Stimulated activated CD4-positive, alpha-beta T cell treated with anti-CD3 and anti-CD28 coated beads, Interleukin-15, amount 100 ng/mL, for 1 hour (primary cell): Measurements from ENCODE around the gene SCD5.
"Not testable (repeated sequence)": the region's sequence is repeated elsewhere in the genome, so short reads cannot be mapped to it uniquely, and the experiment has no call there.

Experiments
- DNase-seq, 2 donors: peaks; one replicate each; pipeline ENCODE4 v3.0.0-alpha.2; 2020; ENCODE audit warnings: low read depth in 1 of 2, low spot score in 1 of 2

The SCD5 gene

DNA sequence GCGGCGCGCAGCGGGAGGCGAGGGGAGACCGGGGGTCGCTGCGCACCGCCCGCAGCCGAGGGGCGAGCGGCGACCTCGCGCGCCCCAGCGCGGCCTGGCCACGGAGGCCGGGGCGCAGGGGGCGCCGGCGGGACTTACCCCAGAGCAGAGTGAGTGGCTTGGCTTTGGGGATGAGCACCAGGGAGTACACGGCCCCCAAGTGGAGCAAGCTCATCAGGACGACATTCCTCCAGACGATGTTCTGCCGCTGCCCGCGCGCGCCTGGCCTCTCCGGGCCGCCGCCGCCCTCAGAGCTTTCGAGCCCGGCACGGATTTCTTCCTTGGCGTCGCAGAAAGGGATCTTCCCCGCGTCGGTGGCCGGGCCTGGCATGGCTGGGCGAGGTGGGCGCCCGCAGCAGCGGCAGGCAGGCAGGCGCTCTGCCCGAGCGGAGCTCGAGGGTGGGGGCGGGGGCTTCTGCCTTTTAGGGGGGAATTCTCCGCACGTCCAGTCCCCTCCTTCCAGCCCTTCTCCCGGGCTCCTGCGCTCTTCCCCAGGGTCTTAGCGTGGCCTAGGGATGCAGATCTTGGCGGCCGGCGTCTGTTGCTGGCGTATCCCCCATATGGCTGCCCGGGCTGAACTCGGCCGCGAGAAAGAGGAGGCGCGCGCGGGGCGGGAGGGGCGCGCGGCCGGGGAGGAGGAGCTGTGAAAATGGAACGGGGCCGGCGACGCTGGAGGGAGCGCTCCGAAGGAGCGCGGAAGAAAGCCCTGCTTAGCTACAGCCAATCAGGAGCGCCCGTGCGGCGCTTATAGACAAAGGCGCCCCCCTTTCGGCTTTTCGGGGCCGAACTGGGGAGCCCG lies at the start of gene SCD5:
SCD5 (minus strand) TSS at position 629 of the 838 bp plus-strand sequence; CDS start at position 370, 259 bp downstream.
- DNase-seq, result peak in 1 of 2 donors; percentile 22

DNA sequence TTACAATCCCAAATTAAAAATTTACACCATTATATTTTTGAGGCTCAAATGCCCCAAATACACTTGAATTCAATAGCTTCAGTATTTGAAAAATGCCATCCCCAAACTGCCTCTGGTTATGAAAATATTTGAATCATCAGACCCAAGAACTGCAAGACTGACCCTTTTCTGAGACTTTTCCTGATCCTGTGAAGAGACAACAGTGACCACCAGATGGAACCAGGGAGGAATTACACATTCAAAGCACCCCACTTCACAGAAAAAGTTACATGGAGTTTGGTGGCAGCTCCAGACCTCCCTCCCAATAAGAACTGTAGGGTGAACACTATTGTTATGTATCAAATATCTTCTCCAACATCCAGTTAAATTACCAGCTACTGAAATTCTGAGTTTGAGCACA lies 44.0 kb upstream of the SCD5 start:
- DNase-seq, result no peak

DNA sequence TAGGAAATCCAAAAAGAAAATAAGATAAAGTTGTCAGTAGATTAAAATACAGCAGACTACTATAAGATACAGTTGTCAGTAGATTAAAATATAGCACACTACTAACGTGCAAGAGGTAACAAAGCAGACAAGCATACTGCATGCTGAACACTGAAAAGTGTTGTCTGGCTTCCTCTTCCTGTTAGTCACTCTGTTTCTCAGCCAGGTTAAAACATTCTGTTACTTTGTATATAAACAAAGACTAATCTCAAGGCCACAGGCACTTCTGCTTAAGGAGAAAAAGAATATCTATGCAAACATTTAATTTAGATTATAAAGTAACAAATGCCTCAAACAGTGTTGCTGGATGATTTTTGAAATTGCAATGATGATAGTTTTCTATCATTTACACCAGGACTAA lies 41.0 kb upstream of the SCD5 start:
- no peak for DNase-seq

DNA sequence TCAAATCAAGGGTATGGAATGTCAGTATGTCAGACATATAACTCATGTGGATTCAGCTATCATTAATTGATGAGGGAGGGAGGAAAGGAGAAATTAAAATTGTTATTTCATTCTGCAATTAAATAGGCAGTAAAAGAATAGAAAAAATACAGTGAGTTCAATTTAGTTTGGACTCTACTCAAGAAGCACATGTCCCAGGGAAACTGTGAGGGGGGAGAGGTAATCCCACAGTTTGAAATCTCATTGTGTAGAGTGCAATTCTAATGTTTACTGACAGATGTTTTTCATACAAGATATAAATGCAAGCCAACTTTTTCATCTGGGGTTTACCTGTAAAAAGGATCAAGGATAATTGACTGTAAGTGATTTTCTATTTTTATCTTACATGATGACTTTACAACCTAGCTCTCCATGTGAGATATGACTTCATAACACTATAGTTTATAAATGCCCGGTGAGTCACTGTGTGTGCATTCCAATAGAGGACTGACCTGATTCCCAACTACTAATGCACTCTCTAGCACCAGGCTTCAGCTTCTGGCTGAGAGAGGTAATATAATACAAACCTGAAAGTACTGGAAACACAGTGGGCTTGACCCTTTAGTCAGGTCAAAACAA lies 35.2 kb upstream of the SCD5 start:
- no peak for DNase-seq

DNA sequence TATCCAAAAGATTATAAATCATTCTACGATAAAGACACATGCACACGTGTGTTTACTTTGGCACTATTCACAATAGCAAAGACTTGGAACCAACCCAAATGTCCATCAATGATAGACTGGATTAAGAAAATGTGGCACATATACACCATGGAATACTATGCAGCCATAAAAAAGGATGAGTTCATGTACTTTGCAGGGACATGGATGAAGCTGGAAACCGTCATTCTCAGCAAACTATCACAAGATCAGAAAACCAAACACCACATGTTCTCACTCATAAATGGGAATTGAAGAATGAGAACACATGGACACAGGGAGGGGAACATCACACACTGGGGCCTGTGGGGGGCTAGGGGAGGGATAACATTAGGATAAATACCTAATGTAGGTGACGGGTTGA lies 34.5 kb upstream of the SCD5 start:
- not testable (repeated sequence) for DNase-seq

DNA sequence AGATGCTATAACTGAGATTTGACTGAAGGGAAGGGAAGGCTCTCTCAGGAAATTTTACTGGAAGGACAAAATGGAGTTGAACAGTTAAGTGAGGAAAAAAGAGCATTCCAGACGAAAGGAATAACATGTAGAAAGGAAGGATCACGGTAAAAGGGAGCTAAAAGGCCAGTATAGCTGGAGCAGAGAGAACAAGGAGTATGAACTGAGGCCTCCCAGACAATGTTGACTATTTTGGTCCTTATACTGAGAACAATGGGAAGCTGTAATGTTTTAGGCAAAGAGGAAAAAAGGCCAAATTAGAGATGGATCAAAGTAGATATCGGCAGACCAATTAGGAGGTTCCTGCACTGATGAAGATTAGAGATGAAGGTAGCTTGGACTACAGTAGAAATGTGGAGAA lies 26.8 kb upstream of the SCD5 start:
- no peak for DNase-seq

DNA sequence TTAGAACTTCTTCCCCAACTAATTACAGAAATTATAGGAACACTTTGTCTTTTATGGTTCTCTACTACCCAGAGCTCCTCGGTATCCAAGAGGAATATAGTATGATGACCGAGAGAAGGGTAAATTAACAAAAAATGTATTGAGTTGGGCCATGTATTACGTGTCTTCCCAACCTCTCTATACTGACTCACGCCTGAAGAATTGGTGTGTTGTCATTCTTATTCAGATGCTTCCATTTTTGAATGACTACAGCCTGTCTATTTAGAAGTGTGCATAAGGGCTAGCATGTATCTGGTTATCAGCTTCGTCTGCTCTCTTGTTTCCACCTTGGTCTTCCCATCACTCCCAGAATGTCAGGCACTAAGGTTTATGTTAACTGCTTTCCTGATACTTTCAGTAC lies 24.5 kb upstream of the SCD5 start:
- DNase-seq, result no peak

DNA sequence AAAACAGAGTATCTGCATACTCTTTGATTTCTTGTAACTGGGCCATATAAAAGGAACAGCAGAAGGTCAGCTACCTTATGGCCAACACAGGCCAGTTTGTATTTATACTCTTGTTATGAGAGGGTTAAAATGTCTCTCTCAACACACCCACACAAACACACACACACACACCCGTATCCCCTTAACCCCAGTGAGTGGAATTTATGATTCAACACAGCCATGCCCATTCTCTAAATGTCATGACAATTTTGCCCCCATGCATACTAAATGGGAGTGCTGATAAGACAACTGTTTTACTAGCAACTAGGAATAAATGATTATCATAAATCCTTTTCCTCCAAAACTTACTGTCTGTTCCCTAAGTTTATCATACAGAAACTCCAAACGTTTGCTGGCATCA lies 22.1 kb upstream of the SCD5 start:
- DNase-seq, result no peak

DNA sequence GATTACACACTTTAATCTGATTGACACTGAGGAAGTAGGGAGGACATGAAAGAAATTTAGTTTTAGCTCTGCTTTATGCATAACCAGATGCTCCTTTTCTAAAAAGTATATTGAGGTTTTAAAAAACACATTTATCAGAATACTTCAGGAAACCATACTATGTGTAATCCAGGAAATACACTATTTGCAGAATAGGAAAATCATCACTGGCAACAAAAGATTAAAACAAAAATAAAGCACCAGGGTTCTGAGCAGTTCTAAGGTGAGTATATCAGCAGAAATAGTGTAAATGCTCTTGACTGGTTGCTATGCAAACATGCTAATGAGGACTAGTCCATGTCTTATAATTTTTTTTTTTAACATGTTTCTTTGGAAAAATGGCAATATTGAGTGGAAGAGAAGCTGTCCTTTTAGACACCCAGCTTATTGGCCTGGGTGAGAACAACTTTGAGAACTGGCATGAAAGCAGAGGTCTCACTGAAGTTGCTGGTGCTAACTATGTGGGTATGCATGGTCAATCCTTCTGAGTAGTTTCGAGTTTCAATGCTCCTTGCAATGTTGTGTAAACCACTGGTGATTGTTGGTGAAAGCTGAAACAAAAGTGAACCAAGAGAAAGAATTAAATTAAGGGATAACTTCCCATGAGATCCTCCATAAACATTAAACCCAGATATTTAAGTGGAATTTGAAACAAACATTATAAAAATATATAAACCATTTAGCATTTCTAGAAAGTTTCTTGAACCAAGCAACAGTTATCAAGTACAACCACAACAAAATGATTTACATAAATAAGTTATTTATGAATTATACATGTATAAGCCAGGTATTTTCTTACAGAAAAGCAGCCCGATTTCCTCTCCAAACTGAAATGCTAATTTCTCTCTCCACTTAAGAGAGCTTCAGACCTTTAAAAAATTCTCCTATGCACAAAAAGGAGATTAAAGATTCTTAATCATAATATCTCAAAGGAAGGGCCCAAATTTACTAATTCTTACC lies 20.4 kb upstream of the SCD5 start:
- DNase-seq, result no peak

DNA sequence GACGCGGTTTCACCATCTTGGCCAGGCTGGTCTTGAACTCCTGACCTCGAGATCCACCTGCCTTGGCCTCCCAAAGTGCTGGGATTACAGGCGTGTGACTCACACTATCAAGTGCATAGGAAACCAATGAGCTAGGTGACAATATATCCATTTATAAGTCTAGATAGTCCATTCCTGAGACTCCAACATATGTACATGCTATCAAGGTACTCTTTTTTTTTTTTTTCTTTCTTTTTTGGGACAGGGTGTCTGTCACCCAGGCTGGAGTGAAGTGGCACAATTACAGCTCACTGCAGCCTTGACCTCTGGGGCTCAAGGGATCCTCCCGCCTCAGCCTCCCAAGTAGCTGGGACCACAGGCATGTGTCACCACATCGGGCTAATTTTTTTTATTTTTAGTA lies 18.3 kb upstream of the SCD5 start:
- not testable (repeated sequence) for DNase-seq

DNA sequence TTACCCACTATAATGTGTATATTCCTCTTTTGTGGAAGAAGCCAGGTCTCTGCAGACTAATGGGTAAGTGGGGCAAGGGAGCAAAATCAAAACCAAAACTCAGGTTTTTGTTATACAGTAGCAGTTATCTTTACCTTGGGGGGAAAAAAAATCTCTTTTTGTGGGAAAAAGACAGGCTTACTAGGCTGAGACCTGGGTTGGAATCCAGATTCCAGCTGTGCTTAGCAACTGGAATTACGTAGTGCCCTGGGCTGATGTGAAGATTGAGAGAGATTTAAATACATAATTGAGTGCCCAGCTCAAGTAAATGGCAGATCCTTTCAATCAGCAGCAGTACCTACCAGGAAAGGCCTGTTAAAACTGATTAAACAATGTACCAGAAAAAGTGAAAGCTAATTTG lies 15.4 kb upstream of the SCD5 start:
- DNase-seq, result no peak

DNA sequence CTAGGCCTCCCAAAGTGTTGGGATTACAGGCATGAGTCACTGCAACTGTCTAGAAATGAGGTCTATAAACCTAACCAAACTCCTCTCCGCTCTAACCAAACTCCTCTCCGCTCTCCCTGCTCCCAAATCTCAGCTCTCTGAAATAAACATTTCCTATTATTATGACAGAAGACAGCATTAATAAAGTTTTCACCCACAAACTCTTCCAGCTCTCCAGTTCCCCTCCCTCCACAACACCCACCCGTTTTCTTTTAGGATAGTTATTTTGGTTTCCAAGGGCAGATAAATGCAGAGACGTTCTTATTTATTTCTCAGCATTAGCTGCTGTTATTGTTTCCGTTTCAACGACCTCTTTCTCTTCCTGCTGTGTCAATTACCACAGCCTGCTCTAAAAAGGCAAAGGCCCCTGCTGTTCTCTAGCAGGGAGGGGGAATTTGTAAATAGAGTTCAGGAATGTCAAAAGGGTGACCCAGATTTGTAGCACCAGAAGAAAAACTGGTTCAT lies 13.3 kb upstream of the SCD5 start:
- no peak for DNase-seq

DNA sequence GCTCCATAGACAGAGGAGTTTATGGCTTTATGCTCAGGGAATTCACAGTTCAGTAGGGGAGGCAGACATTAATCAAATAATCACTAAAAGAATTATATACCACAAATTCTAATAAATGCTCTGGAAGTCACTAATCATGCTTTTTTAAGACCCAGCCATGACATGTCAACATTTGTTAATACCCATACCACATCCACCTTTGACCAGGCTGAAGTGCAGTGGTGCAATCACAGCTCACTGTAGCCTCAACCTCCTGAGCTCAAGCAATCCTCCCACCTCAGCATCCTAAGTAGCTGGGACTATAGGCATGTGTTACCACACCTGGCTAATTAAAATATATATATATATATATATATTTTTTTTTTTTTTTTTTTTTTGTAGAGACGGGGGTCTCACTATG lies 12.8 kb upstream of the SCD5 start:
- DNase-seq, result no peak

DNA sequence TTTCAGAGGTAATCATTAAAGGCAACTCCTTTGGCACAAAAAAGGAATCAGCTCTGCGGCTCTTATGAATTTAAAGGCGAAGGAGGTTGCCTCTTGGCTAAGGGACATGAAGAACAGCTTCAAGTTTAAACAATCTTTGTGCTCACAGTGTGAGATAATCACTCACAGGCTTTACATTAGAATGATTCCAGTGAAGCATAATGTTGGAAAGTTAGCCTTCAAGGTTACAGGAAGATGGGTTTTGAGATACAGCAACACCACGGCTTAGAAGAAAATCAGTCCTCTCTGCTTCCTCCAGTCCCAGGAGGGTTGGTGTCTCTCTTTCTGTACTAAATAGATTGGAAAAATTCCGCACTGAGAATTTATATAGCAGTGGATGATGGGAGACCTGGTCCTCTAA lies 11.6 kb upstream of the SCD5 start:
- DNase-seq, result no peak

DNA sequence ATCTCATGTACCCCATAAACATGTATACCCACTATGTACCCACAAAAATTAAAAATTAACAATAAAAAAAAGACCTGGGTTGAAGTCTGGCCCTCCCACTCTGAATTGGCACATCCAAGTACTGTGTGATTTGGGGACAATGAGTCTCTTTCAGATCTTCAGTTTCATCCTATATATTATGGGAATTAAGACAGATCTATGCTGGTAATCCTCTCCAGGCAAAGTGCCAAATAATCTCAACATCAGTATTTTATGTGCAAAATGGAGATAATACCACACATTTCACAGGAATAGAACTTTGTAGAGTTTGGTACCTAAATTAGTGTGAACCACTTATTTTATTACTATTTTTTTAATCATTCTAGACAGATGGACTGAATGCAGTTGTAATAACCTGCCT lies 11.0 kb upstream of the SCD5 start:
- DNase-seq, result no peak

DNA sequence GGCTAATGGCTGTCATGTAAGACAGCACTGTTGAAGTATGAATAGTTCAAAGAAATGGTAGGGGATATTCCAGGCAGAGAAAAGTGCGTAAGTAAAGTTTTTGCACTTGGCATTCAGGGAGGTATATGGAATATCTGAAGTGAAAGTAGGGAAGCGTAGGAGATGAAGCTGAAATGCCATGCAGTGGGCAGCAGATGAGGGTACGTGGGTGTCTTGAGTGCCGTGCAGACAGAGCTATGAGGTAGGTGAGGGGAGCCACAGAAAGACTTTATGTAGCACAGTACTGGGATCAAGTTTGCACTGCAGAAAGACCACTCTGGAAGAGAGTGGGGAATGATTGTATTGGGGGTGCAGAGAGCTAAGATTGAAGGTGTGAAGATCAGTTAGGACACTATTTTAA lies 5.2 kb upstream of the SCD5 start:
- no peak for DNase-seq

DNA sequence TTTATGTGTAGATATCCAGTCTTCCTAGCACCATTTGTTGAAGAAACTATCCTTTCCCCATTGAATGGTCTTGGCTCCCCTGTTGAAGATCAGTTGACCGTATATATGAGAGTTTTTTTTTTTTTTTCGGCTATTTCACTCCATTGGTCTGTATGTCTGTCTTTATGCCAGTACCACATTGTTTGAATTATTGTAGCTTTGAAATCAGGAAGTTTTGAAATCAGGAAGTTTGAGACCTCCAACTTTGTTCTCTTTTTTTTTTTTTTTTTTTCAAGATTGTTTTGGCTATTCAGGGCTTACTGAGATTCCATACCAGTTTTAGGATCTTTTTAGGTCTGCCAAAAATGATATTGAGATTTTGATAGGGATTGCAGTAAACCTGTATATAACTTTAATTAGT lies 4.3 kb upstream of the SCD5 start:
- DNase-seq, result no peak

DNA sequence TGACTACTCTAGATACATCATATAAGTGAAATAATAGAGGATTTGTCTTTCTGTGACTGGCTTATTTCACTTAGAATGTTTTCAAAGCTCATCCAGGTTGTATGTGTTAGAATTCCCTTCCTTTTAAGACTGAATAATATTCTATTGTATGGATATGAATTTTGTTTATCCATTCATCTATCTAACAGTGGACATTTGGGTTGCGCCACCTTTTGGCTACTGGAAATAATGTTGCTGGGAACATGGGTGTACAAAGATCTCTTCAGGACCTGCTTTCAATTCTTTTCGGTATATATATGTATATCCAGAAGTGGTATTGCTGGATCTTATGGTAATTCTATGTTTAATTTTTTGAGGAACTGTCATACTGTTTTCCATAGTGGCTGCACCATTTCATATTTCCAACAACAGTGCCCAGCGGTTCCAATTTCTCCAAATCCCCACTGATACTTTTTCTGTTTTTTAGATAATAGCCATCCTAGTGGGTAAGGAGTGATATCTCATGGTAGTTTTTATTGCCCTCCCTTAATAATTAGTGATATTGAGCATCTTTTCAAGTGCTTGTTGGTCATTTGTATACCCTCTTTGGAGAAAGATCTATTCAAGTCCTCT lies 3.4 kb upstream of the SCD5 start:
- no peak for DNase-seq

DNA sequence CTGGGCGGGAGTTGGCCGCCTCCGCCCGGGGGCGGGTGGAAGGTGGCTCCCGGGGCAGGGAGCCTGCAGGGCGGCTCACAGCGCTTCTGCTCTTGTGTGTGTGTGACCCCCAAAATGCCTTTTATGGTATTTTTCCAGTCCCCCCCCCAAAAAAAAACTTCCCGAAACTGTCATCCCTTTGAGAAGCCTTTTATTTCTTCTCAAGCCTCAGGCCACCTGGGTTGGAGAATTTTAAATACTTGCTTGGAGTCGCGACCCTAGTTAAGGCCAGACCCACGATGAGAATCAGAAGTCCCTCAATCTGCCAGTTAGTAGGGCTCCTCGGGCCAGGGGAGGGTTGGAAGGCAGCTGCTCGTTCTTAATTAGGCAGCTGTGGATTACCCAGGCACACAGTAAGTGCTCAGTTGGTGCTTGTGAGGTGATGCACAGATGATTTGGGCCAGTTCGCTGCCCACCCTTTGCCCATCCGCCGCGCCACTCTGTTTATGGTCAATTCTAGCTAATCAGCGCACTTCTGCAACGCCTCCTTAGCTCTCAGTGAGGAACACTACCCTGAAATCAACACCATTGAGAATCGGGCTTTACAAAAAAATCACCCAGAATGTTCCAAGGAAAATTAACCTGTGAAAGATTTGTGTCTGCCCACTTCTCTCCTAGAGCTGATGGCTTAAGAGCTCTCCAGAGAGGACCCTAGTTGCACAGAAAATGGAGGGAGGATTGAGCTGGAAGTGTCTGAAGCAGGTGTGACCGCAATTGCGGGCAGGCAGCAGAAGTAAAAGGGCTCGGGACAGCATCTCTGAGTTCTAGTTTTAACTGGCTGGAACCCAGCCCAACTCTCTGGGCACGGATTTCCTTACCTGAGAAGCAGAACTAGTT lies 648 bp upstream of the SCD5 start:
- DNase-seq, result no peak
